NCI-H146 treated with DMSO at 0.1 percent for 48 hours (cell line): ENCODE data around the gene TMEM38B.

Experiments
- DNase-seq: peaks from one replicate; lab custom pipeline; 2025; ENCODE audit not compliant: unreplicated experiment; lab: John Stamatoyannopoulos, UW

TMEM38B gene

GRCh38 chr9:105694190-105694847 is at the start of gene TMEM38B:
Gene TMEM38B (plus strand): TSS chr9:105694541. CDS start chr9:105694661, 120 bp downstream.
- DNase-seq = peak; percentile 13

GRCh38 chr9:105646879-105647594 is 47.3 kb upstream of the TMEM38B start:
- DNase-seq = no peak

- peak; percentile 49 for DNase-seq
Measured at GRCh38 chr9:105647595-105648349, 46.6 kb upstream of the TMEM38B start.

- DNase-seq = peak; percentile 59
Measured at GRCh38 chr9:105651806-105652205, 42.5 kb upstream of the TMEM38B start.

GRCh38 chr9:105656131-105656921 is 38.0 kb upstream of the TMEM38B start:
- DNase-seq = no peak

DNA sequence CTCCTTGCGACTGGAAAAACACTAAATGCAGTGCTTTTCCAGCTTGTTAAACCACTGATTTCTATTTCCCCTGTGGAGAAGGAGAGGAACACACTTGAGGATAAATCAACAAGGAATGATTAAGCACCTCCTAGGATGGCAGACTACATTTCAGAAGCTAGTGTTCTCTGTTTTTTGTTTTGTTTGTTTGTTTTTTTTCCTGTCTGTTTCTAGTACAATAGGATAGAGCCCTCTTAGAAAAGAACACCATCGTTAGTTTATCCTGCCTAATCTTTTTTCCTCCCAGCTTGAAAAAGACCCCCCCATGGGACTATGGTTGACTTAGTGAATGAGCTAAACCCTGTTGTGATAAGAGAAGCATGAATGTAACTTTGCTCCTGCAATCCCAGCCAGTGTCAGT is 36.0 kb upstream of the TMEM38B start:
- DNase-seq = no peak

DNA sequence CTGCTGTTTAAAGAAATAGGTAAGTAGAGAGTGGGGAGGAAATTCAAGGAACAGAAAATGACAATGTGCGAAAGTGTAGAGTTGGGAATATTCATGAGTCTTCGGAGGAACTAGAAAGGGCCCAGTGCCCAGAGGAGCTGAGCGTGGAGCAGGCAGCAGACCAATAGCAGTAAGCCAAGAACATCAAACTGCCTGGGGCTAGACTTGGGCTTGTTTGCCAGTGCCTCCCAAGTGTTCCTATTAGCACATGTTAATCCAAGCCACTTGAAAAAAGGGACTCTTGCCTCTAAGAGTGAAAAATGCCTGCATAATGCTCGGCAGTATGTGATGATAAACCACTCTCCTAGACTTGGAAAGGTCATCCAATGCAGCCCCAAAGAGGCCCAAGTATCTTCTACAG is 33.3 kb upstream of the TMEM38B start:
- no peak for DNase-seq

DNA sequence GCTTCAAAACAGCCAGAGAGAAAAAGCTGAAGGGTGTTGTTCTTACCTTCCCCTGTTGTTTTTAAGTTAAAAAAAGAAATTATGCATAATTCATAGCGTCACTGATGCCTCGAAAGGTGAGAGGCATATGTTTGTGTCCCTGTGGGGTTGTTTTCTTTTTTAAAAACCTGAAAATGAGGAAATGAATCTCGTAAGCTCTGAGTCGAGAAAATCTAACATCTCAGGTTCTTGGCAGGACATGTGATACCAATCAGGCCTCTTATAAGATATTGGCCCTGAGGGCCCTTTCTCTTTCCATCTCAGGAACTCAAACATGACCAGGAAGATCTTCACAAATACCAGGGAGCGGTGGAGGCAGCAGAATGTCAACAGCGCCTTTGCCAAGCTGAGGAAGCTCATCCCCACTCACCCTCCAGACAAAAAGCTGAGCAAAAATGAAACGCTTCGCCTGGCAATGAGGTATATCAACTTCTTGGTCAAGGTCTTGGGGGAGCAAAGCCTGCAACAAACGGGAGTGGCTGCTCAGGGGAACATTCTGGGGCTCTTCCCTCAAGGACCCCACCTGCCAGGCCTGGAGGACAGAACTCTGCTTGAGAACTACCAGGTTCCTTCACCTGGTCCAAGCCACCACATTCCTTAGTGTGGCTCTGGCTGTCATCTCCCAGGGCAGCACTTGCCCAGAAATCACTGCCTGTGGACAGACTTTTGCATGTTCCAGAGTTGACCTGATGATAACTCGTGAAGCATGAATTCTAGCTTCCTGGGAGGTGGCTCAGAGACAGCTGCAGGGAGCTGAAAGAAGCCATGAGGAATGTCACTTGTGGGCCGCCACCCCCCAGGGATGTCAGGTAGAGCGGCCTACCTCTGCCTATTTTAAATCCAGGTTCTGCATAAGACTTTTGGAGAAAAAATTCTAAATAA is 31.9 kb upstream of the TMEM38B start, which contains the start of gene TAL2:
TSS of gene TAL2 (plus strand) at position 274 of the 921 bp plus-strand sequence. CDS start at position 314, 40 bp downstream.
- DNase-seq = no peak

DNA sequence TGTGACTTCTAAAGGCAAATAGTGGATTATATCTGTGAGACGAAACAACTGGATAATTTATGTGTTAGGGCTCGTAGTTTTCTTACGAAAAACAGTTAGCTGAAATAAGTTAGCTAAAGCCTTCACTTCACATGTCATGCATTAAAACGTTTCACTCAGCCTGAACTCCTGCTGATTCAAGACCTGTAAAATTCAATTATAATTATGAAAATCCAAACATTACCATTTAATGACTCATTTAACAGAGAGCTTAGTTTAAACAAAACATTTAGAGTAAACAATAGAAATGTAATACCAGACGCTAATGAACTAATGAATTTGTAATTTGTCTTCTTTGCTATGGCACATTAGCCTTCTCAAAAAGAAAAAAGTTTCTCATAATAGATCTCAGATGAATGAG is 30.4 kb upstream of the TMEM38B start:
- no peak for DNase-seq

DNA sequence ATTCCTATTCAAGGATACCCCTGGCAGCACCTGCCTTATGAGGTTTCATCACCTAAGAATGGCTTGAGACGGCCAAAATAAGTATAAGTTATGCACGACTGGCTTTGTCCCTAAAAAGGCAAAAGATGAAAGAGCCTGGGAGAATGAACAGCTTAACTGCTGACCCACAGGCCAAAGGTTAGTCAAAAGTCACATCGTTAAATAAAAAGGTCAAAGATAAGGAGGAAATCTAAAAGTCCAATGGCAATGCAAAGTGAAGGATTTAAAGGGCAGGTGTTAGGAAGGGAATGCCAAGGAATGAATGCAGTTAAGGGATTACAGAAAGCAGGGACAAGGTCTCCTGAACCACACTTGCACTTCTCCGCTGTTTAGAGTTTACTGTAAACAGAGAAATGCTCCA is 26.5 kb upstream of the TMEM38B start:
- DNase-seq = no peak

DNA sequence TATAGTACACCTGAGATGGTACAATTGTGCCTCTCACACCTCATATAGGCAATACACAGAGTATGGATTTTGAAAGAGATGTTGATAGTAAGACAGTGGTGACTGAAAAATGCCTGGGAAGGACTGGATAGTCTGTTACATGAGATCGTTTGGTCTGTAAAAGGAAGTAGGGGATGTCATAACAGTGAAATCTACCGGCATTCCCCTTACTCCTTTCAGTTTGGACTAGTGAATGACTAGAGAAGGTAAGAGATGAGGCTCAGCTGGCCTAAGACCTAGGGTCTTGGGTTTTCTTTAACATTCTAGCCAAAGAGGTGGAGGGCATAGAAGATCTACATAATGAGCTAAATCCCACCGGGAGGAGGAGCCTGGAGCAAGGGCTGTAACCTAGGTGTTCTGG is 24.0 kb upstream of the TMEM38B start:
- DNase-seq = no peak

DNA sequence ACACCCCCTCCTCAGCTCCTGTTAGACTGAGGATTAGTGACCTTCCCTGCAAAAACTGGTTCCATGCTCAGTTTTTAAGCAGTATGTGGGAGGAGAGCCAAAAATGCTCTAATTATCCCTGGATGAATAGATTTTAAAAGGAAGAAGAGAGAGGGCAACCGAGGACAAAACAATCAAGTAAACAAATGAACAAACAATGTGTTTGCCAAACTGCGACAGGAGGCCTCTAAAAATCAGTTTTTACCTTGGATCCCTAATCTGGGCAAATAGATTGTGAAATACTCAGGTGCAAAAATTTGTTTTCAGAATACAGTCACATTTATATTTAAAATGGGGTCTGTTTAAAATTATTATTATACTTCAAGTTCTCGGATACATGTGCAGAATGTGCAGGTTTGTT is 23.6 kb upstream of the TMEM38B start:
- no peak for DNase-seq

- DNase-seq = no peak
Measured at GRCh38 chr9:105672711-105673234, 21.6 kb upstream of the TMEM38B start.

GRCh38 chr9:105673850-105674387 is 20.4 kb upstream of the TMEM38B start:
- no peak for DNase-seq

GRCh38 chr9:105676351-105676923 is 17.9 kb upstream of the TMEM38B start:
- DNase-seq = no peak

DNA sequence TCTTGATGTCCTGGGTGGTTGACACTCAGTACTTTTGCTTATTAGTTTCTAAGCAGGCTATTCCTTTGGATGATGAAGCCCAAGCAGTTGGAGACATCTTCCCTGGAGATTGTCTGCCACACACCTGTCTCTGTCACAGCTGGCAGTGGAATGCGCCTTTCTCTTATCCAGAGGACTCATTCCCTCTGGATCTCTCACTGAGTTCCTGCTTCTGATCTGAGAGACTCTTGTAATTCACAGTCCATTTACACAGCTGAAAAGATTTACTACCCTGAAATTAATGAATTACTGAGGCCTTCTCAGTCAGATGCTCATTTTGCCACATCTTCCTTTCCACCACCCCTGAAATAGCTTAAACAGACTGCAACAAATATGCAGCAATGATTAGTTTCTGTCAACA is 16.2 kb upstream of the TMEM38B start:
- DNase-seq = no peak

- no peak for DNase-seq
Measured at GRCh38 chr9:105678781-105679180, 15.6 kb upstream of the TMEM38B start.

DNA sequence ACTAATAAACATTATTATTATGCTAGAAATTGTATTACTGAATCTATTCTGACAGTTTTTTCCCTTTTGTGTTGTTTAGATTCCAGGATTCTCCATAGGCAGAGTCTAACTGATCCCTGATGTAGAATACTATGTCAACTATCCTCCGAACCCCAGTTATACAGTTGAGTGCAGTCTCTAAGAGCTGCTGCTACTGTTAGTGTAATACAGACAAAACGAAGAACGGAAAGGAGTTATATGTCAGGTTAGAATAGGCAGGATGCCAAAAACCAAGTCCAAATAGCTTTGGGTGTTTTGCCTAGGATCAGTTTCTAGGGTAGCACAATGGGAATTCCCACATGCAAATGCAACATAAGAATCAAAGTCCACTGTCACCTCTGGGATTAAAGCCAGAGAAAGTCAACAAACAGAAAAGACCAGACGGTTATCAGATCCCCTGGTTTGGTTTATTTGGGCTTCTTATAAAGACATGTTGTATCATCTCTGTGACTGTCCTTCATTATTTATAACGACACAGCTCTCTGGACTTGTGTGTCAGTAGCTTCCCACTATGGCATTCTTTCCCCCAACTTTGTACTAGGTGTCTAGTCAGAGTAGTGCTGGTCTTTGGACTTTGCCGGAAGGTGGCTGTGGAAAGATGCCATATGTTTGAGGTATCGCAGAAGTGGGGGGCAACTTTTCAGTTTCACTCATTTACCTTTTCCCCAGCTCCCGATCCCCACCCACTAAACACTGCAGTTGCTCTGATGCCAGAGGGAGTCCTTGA is 14.9 kb upstream of the TMEM38B start:
- no peak for DNase-seq
